Right ventricle myocardium superior (tissue), 1 donor: ENCODE data around the gene YTHDF1. TPM values are rescaled to one million over a fixed set of nuclear protein-coding genes. Genes with fewer than 3 reads are reported as not detected.
A peak's percentile ranks its signal among the peaks of the same experiment; 100 is the strongest.
"Not testable (repeated sequence)": the region's sequence is repeated elsewhere in the genome, so short reads cannot be mapped to it uniquely, and the experiment has no call there.

Experiments
- ATAC-seq: fragments of 200-7000 bp; cut with Tn5 transposase; one replicate; pipeline ENCODE4 v1.9.1; 2020; ENCODE audit warnings: mild to moderate bottlenecking; ENCODE audit not compliant: poor library complexity
- DNase-seq: peaks from one replicate; pipeline ENCODE4 v3.0.0-alpha.2; 2020
- intact Hi-C: fragments of 100-400 bp; cut with DNase I; formaldehyde crosslinking; loops from one replicate; pipeline ENCODE4 v1.11.2; 2022
- total RNA-seq: library from RNA; stranded (reverse); fragmentation: NEBNext Ultra II Directional; extraction: Animal tissue kit (Norgen Biotek cat#: 25700); gene quantifications from one replicate; pipeline ENCODE4 v1.2.1, GENCODE V29; 2021
- donor health status: DM: no; HTN: yes; CAD: no; lungs with severe emphysema.

Gene YTHDF1
- total RNA-seq, 1 donor from 2014 or later, result 21.1 TPM

- ATAC-seq (no peak), DNase-seq (no peak)
- intact Hi-C loops, result no loop called here
Observed at GRCh38 chr20:63252284-63252711, 36.4 kb upstream of the YTHDF1 start.

GRCh38 chr20:63251350-63251749, 35.4 kb upstream of the YTHDF1 start:
- intact Hi-C loops, ATAC-seq, DNase-seq: not testable (repeated sequence)

- intact Hi-C loops, result no loop called here
- DNase-seq (no peak), ATAC-seq (no peak)
Observed at GRCh38 chr20:63249891-63250290, 34.0 kb upstream of the YTHDF1 start.

- ATAC-seq (no peak), DNase-seq (no peak)
- intact Hi-C loops, result no loop called here
Observed at GRCh38 chr20:63248835-63249591, 33.1 kb upstream of the YTHDF1 start.

- no peak for ATAC-seq
- no peak for DNase-seq
- intact Hi-C loops, result no loop called here
Observed at GRCh38 chr20:63247671-63248228, 31.8 kb upstream of the YTHDF1 start.

- DNase-seq (peak; percentile 50), ATAC-seq (peak; percentile 45)
- intact Hi-C loops, result no loop called here
Observed at GRCh38 chr20:63246490-63247288, 30.8 kb upstream of the YTHDF1 start.

- intact Hi-C loops, result no loop called here
- ATAC-seq (no peak), DNase-seq (no peak)
Observed at GRCh38 chr20:63244468-63244867, 28.5 kb upstream of the YTHDF1 start.

GRCh38 chr20:63243604-63244247, 27.8 kb upstream of the YTHDF1 start:
- no peak for ATAC-seq
- intact Hi-C loops, result no loop called here
- no peak for DNase-seq

- intact Hi-C loops, result no loop called here
- no peak for DNase-seq
- no peak for ATAC-seq
Observed at GRCh38 chr20:63242736-63243135, 26.8 kb upstream of the YTHDF1 start.

GRCh38 chr20:63241272-63241671, 25.3 kb upstream of the YTHDF1 start:
- DNase-seq (no peak), ATAC-seq (no peak)
- intact Hi-C loops, result no loop called here

- intact Hi-C loops, result no loop called here
- DNase-seq (no peak), ATAC-seq (no peak)
Observed at GRCh38 chr20:63240004-63240403, 24.1 kb upstream of the YTHDF1 start.

GRCh38 chr20:63239431-63239830, 23.5 kb upstream of the YTHDF1 start:
- DNase-seq (no peak), ATAC-seq (no peak)
- intact Hi-C loops, result no loop called here

GRCh38 chr20:63238514-63239125, 22.7 kb upstream of the YTHDF1 start:
- ATAC-seq (no peak), DNase-seq (no peak)
- intact Hi-C loops, result no loop called here

GRCh38 chr20:63238031-63238430, 22.1 kb upstream of the YTHDF1 start:
- intact Hi-C loops, result no loop called here
- ATAC-seq, result no peak
- DNase-seq, result no peak

- ATAC-seq, result no peak
- DNase-seq, result no peak
- intact Hi-C loops, result no loop called here
Observed at GRCh38 chr20:63236116-63236837, 20.3 kb upstream of the YTHDF1 start.

- ATAC-seq (no peak), DNase-seq (no peak)
- intact Hi-C loops, result no loop called here
Observed at GRCh38 chr20:63235399-63235983, 19.6 kb upstream of the YTHDF1 start, which contains the start of gene BIRC7. BIRC7 (plus strand) TSS chr20:63235905; CDS start chr20:63236097, 192 bp downstream.

- intact Hi-C loops, result no loop called here
- ATAC-seq (no peak), DNase-seq (no peak)
Observed at GRCh38 chr20:63234693-63235398, 18.9 kb upstream of the YTHDF1 start.
